ENCODE measurements around the gene VAT1L. TPM values are rescaled to one million over a fixed set of nuclear protein-coding genes. Genes with fewer than 3 reads are reported as not detected.

VAT1L gene
- total and polyA plus RNA-seq, 3 donors from 2014 or later, result 4.2 to 5.2 (median 4.6) TPM

DNA sequence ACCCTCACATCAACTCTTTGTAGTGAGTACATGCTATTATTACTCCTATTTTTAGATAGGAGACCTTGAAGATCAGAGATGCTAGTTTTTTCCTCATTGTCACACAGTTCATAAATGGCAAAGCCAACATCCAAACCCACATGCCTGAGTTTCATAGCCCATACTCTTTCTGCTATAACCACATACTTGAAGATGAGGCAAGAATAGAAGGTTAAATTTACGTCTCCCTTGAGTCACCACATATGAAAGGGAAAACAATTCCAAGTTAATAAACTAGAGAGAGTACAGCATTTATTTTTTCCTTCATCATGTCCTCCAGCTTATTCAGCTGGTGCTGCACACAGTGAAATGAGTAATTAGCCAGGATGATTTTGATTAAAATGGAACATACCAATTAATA, 42.4 kb upstream of the VAT1L start:
- Histone ChIP-seq H3K36me3 (ENCODE audit: low read depth, missing control alignments) (no peaks in the 10 kb centered on the region), H3K4me1 (no peaks in the 10 kb centered on the region), H3K27ac (no peak overlapping the region), H3K4me3 (no peak overlapping the region), H3K27me3 (no peaks in the 10 kb centered on the region), H3K9me3 (no peaks in the 10 kb centered on the region)
- 56 to 74% methylated on average over 1 of the region's 1 CpG for WGBS, 2 donors
- no peak for DNase-seq
- intact Hi-C loops (cut with DNase I; ENCODE audit: low total_unique reads), result no loop called here
- no peak for TF ChIP-seq POLR2A (IDR thresholded peaks at IDR 0.05)

- Histone ChIP-seq H3K9me3 (no peaks in the 10 kb centered on the region), H3K36me3 (ENCODE audit: low read depth, missing control alignments) (no peaks in the 10 kb centered on the region), H3K27ac (no peak overlapping the region), H3K27me3 (no peaks in the 10 kb centered on the region), H3K4me1 (no peaks in the 10 kb centered on the region), H3K4me3 (no peak overlapping the region)
- intact Hi-C loops (cut with DNase I; ENCODE audit: low total_unique reads), result no loop called here
- 79 to 87% methylated on average over 7 of the region's 7 CpGs for WGBS, 2 donors
- no peak for TF ChIP-seq POLR2A (IDR thresholded peaks at IDR 0.05)
- TF ChIP-seq, protein P1, sequence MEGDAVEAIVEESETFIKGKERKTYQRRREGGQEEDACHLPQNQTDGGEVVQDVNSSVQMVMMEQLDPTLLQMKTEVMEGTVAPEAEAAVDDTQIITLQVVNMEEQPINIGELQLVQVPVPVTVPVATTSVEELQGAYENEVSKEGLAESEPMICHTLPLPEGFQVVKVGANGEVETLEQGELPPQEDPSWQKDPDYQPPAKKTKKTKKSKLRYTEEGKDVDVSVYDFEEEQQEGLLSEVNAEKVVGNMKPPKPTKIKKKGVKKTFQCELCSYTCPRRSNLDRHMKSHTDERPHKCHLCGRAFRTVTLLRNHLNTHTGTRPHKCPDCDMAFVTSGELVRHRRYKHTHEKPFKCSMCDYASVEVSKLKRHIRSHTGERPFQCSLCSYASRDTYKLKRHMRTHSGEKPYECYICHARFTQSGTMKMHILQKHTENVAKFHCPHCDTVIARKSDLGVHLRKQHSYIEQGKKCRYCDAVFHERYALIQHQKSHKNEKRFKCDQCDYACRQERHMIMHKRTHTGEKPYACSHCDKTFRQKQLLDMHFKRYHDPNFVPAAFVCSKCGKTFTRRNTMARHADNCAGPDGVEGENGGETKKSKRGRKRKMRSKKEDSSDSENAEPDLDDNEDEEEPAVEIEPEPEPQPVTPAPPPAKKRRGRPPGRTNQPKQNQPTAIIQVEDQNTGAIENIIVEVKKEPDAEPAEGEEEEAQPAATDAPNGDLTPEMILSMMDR (IDR thresholded peaks at IDR 0.05), result no peak
- DNase-seq, result no peak
Measured at GRCh38 chr16:77748421-77749005, 39.9 kb upstream of the VAT1L start.

- no peak for TF ChIP-seq POLR2A (IDR thresholded peaks at IDR 0.05)
- TF ChIP-seq, protein P1 (IDR thresholded peaks at IDR 0.05), result no peak
- DNase-seq, result no peak
- H3K4me1 ChIP-seq, result no peaks in the 10 kb centered on the region
- 86 to 88% methylated on average over 1 of the region's 1 CpG for WGBS, 2 donors
- H3K4me3 ChIP-seq, result no peak overlapping the region
- intact Hi-C loops (cut with DNase I; ENCODE audit: low total_unique reads), result no loop called here
- H3K9me3 ChIP-seq, result no peaks in the 10 kb centered on the region
- H3K27ac ChIP-seq, result no peak overlapping the region
- H3K27me3 ChIP-seq, result no peaks in the 10 kb centered on the region
- no peaks in the 10 kb centered on the region for H3K36me3 ChIP-seq (ENCODE audit: low read depth, missing control alignments)
Measured at GRCh38 chr16:77749415-77749814, 38.9 kb upstream of the VAT1L start.

DNA sequence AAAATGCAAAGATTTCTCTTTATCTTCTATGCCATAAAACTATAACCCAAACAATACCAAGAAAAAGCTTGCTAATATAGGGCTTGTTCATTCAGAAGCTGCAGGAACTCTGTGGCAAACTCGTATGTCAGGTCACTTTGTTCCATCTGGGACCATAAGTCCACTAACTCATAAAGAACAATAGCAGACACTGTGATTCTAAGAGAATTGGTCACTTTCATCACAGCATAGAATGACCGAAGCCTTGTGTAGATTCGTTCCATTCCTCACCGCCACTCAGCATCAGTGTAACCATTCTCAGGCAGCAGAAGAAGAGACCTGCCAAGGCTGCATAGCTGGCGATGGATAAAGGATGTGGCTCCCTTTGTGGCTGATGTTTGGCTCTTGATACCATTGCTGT, 30.3 kb upstream of the VAT1L start:
- H3K27ac ChIP-seq, result no peak overlapping the region
- no peak for DNase-seq
- H3K27me3 ChIP-seq, result no peaks in the 10 kb centered on the region
- no peak for TF ChIP-seq POLR2A (IDR thresholded peaks at IDR 0.05)
- TF ChIP-seq, protein P1 (IDR thresholded peaks at IDR 0.05), result no peak
- no peaks in the 10 kb centered on the region for H3K4me1 ChIP-seq
- intact Hi-C loops (cut with DNase I; ENCODE audit: low total_unique reads), result no loop called here
- no peaks in the 10 kb centered on the region for H3K36me3 ChIP-seq (ENCODE audit: low read depth, missing control alignments)
- no peaks in the 10 kb centered on the region for H3K9me3 ChIP-seq
- WGBS, 2 donors, result 93 to 94% methylated on average over 5 of the region's 5 CpGs
- no peak overlapping the region for H3K4me3 ChIP-seq

DNA sequence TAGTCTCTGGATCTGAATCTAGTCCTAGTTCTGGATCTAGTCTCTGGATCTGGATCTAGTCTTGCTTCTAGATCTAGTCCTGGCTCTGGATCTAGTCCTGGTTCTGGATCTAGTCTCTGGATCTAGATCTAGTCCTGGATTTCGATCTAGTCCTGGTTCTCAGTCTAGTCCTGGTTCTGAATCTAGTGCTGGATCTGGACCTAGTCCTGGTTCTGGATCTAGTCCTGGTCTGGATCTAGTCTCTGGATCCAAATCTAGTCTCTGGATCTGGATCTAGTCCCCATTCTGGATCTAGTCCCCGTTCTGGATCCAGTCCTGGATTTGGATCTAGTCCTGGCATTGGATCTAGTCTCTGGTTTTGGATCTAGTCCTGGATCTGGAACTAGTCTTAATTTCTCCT, 29.9 kb upstream of the VAT1L start:
- 82 to 90% methylated on average over 2 of the region's 2 CpGs for WGBS, 2 donors
- H3K36me3 ChIP-seq (ENCODE audit: low read depth, missing control alignments), result no peaks in the 10 kb centered on the region
- intact Hi-C loops (cut with DNase I; ENCODE audit: low total_unique reads), result no loop called here
- TF ChIP-seq, protein P1 (IDR thresholded peaks at IDR 0.05), result no peak
- no peak for TF ChIP-seq POLR2A (IDR thresholded peaks at IDR 0.05)
- H3K27ac ChIP-seq, result no peak overlapping the region
- no peaks in the 10 kb centered on the region for H3K4me1 ChIP-seq
- DNase-seq, result no peak
- H3K27me3 ChIP-seq, result no peaks in the 10 kb centered on the region
- no peak overlapping the region for H3K4me3 ChIP-seq
- no peaks in the 10 kb centered on the region for H3K9me3 ChIP-seq

All from testis (tissue), 3 donors.